ENCODE data around the gene C1QTNF6.
"Not testable (repeated sequence)": the region's sequence is repeated elsewhere in the genome, so short reads cannot be mapped to it uniquely, and the experiment has no call there.

C1QTNF6 gene

DNA sequence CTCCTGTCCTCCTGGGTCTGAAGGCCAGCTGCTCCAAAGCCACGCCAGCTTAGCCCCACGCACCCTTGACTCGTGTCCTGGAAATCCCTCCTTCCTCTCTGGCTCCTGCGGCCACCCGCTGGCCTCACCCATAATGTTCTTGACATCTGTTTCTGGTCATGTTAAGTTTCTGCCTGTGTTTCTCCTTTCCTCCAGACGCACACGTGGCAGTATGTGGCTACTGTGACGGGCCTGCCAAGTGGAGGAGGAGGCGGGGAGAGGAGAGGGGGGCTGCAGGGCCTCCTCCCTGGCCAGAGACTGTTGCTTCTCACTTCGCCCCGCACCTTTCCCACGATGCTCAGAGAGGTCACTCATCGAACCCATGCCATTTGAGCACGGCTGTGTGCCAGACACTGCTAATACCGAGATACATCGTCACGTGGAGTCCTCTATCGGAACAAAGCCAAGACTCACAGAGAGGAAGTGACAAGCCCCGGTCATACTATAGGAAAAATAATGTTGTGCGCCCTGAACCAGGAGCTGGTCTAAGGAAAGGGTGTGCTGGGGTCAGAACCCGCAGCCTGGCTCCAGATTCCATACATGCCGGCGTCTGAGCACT is 11.5 kb downstream of the C1QTNF6 start:
- no peak for DNase-seq (ENCODE audit: low spot score)

- no peak for DNase-seq (ENCODE audit: low spot score)
Measured at GRCh38 chr22:37175414-37176281, 12.4 kb downstream of the C1QTNF6 start.

GRCh38 chr22:37174964-37175363 is 13.1 kb downstream of the C1QTNF6 start:
- DNase-seq (ENCODE audit: low spot score) = no peak

GRCh38 chr22:37173709-37174108 is 14.3 kb downstream of the C1QTNF6 start:
- DNase-seq (ENCODE audit: low spot score) = no peak

DNA sequence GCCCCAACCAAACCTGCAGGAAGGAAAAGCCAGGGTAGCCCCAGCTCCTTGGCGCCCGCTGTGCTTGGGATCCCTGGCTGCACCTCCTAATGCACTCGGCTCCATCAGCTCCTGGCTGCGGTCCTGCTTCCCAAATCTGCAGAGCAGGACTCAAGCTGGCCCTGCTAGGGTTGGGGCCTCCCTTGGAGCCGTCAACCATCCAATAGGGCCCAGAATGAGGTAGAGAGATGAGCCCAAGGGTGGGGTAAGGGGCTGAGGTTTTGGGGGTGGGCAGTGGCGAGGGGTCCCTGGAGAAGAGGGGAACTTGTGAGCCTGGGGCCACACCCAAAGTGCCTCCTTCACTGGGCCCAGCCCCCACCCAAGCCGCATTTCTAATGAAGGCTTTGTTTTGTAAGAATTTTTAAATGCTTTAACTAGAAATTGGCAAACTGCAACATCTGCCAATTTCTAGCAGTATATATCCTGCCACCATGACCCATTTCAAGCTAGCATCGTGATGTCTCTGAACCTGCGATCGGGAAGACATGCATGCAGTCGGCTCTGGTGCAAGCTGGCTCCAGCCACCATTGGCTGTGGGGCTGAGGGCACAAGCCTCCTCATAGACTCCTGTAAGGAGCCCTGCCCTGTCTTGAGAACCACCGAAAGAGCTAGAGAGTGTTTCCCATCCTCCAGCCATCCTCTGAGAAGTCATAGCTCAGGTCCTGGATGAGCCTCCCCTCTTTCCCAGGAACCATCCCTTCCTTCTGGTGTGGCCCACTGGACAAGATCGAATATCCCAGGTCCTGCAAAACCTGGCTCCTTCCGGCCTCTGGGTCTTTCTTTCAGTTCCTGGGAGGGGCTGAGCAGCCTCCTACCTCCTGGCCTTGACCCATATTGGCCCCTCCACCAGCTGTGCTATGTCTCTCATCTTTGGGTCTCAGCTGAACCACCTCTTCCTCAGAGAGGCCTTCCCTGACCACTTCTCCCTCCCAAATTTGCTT is 15.5 kb downstream of the C1QTNF6 start:
- DNase-seq (ENCODE audit: low spot score) = no peak

DNA sequence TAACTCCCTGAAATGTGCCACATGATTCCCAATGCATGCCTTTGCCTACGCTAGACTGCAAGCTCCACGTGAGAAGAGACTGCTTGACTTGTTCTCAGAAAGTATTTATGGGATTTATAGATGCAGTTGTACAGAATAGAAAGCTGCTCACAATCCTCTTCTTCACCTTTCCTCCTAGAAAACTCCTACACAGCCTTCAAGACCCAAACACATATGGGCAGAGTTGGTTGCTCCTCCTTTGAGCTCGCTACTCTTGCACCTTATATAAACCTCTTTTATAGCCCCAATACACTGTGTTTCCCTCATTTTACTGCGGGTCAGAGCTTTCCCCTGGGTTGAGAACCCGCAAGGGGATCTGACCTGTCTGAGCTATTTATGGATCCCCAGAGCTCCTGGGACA is 16.4 kb downstream of the C1QTNF6 start:
- DNase-seq (ENCODE audit: low spot score) = no peak

GRCh38 chr22:37170689-37171405 is 17.2 kb downstream of the C1QTNF6 start:
- DNase-seq (ENCODE audit: low spot score) = not testable (repeated sequence)

DNA sequence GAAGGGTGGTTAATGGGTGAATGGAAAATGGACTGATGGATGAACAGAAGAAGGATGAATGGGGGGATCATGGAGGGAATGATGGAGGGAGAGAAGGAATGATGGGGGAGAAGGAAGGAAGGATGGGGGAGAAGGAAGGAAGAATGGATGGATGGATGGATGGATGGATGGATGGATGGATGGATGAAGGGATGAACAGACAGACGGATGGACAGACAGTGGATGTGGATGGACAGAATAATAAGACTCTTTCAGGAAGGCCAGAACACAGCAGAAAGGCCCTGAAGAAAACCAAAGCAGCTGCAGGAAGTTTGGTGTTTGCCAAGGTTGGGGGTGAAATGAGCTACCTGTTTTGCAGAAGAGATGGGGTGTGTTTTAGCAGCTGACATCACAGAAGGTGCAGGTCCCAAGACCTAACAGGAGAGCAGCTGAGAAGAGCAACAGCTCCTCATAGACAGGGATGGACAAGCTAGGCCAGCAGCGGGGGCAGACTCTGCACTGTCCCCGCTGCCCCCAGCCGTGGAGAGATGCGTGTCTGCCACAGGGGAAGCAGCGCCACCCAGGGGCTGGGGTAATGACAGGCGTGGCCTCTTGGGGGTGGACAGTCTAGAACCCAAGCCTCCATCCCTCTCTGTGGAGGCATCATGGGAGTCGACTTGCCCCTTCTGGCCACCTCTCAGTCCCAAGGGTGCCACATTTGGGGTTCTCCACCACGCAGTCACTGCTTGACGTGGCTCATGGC is 17.9 kb downstream of the C1QTNF6 start:
- DNase-seq (ENCODE audit: low spot score) = no peak

DNA sequence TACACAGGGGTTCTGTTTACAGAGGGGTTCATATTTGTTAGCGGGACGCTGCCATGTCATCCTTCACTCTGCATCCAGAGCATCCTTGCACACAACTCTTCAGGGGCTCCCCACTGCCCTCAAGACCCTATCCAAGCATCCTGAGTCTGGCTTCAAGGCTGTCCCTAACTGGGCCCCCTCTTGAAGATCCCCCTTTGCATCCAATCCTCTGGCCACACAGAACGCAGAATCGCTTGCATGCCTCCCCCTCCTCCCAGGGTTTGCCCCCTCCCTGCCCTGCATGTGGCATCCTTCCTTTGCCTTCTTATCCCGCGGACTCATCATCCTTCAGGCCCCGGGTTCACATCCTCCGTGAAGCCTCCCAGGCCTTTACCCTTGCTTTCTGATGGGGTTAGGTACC is 18.6 kb downstream of the C1QTNF6 start:
- no peak for DNase-seq (ENCODE audit: low spot score)

GRCh38 chr22:37167981-37168647 is 19.9 kb downstream of the C1QTNF6 start:
- no peak for DNase-seq (ENCODE audit: low spot score)

DNA sequence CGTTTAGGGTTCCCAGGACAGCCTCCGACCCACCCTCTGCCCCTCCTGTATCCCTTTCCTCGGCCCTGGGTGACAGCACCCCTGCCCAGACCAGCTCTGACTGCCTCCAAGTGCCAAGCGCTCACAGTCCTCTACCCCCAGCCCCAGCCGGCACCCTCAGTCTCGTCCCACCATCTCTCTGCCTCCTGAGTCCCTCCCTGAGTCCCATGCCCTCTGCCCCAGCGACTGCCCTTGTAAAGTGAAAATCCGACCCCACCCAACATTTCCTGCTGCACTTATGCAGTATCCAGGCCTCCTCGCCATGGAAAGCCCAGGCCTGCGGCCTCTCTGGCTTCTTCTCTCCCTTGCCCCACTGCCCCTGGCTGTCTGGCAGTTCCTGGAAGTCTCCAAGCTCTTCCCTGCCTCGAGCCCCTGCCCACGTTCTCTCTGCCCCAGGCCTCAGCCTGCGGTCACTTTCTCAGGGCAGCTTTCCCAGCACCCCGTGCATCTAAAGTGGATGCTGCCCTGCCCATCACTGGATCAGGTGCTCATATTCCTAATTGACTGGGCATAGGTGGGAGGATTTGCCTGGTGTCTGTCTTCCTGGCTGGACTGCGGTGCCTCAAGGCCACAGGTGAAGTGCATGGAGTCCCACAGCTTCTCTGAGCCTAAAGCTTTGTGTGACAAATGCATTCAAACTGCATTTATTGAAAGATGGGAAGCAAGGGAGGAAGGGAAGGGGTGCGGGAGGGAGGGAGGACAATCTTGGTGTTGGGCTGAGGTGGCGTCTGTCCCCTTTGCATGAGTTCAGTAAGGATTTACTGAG is 20.7 kb downstream of the C1QTNF6 start:
- no peak for DNase-seq (ENCODE audit: low spot score)

DNA sequence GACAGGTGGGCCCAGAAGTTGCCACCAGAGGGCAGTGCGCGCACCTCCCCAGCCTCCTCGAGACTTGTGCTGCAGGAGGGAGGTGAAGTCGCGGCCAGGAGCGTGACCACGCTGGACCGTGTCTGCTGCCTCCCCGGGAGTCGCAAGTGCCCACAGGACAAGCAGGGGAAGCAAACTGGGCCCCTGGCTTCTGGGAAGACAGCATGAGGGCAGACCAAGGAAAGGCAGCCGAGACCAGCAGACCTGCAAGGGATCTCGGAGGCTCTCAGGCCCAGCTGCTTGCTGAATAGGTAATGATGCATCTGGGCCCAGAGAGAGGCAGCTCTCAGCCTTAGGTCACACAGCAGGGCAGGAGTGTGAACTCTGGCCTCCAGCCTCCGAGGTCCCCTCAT is 21.4 kb downstream of the C1QTNF6 start:
- DNase-seq (ENCODE audit: low spot score) = peak; percentile 87

DNA sequence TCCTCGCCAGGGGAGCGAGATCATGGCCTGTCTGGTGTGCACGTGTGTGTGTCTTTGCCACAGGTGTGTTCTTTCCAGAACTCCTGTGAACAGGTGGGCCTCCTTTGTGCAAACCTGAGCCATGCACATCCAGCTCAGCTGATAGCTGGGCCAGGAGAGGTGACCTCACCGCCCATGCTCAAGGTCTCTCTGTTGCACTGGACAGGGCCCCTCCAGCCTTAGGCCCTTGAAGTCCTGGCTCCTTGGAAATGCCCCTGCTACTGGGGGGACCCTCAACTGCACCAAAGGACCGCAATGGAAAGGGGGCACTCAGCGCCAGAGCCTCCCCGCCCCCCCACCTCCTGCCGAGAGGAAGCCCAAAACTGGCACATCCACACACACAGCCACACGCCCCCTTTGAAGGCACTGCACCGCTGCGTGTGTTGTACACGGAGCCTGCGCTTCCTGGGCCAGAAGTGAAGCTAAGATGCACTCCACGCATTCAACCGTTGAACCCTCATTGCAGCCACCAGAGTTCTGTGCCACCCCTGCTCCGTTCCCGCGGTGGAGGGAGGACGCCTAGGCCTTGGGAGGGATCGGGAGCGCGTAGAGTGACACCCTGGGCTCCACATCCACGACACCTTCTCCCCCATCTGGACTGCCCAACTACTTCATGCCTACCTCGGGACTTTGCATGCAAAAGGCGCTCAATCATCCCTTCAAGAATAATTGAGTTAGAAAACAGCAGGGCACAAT is 21.9 kb downstream of the C1QTNF6 start:
- DNase-seq (ENCODE audit: low spot score) = no peak

- DNase-seq (ENCODE audit: low spot score) = no peak
Measured at GRCh38 chr22:37165066-37165465, 23.0 kb downstream of the C1QTNF6 start.

- DNase-seq (ENCODE audit: low spot score) = no peak
Measured at GRCh38 chr22:37164505-37164887, 23.6 kb downstream of the C1QTNF6 start.

DNA sequence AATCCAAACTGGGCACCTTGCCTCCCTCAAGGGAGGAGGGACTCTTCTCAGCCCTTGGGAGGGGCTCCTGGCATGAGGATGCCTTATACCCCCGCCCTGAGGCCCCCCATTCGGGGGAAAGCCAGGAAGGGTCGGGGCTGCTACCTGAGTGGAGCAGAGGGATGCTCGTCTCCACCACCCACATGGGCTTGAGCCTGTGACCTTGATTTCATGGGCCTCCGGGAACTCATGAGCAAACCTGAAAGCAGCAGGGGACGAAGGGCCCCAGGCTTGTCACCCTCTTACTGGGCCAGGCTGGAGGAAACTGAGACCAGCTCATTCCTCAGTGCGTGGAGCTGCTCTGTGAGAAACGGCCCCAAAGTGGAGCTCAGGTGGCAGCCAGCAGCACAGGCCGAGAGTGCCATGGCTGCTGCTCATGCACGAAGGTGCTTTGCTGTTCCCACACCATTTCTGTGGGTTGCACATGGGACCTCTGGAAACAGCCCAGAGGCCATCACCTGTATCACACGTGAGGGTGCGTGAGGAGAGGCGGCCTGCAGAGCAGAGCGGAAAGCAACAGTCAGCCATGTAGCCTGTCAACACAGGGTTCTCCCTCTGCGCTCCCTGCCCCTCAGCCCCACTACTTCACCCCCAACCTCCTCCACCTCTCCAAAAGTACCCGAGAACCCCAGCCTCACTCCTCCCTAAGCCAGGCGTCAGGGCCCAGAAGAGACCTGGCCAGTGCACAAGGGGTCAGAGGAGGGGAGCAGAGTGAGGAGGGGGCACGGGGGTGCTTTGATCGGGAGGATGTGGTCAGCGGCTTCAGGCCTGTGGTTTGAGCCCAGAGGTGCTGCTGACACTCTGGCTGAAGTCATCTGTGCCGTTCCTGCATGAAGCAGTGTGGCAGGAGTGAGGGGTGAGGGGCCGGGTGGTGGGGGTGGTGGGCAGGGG is 24.2 kb downstream of the C1QTNF6 start:
- peak; percentile 37 for DNase-seq (ENCODE audit: low spot score)

- DNase-seq (ENCODE audit: low spot score) = no peak
Measured at GRCh38 chr22:37163096-37163489, 25.0 kb downstream of the C1QTNF6 start.
